GM18502 (cell line): ENCODE measurements around the gene BHLHE40.
"Not testable (repeated sequence)": the region's sequence is repeated elsewhere in the genome, so short reads cannot be mapped to it uniquely, and the experiment has no call there.

Experiments used
- ATAC-seq: cut with Tn5 transposase; IDR thresholded peaks from one replicate; pipeline ENCODE4 v1.9.1; 2021; ENCODE audit warnings: mild to moderate bottlenecking; ENCODE audit not compliant: unreplicated experiment, poor library complexity

The BHLHE40 gene

DNA sequence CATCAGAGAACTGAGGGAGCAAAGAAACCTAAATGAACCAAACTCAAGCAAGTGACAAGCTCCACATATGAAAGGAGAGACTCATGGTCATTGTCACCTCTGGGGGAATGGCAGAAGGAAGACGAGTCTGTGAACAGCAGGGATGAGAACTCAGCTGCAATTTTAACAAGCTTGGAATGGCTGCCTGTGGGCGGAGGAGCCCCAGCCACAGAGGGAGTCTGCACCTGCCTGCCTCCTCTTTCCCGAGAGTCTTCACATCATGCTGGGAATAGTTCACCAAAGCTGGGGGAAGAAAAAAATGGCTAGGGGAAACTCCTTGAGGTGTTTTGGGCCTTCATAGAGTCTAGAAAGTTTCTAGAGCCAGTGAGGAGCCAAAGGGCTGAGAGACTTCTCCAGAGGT is 21.3 kb upstream of the BHLHE40 start:
- no peak for ATAC-seq

GRCh38 chr3:4959180-4959579 is 20.1 kb upstream of the BHLHE40 start:
- no peak for ATAC-seq

- ATAC-seq, result not testable (repeated sequence)
Measured at GRCh38 chr3:4961865-4962264, 17.4 kb upstream of the BHLHE40 start.

DNA sequence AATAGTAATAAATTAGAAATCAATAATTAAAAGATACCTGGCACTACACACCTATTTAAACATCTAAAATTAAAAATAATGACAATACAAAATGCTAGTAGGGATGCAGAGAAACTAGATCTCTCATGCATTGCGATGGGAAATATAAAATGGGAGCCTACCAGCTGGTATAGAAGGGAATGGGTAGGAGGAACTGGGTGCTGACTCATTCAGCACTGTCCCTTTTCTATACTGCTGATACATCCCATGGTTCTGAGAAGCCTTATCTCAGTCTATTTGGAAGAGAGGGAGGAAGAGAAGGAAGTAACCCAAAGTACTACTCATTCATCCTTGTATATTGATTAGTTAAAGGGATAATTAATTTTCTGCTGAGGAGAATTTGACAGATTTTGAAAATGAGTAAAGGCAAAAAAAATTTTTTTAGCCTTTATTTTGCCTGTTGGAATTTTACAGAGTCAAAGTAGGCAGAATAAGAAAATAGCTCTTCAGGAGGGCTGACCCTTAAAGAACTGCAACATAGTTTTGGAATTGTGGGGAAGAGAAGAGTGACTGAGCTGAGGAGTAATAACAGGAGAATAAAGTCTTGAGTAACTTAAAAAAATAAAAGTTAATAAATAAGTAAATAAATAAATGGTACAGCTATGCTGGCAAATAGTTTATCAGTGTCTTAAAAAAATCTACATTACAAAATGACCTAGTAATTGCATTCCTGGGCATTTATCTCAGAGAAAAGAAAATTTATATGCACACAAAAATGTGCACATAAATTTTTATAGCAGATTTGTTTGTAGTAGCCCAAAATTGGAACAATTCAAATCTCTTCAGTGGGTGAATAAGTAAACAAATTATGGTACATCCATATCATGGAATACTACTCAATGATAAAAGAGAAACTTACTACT is 15.3 kb upstream of the BHLHE40 start:
- ATAC-seq, result no peak

DNA sequence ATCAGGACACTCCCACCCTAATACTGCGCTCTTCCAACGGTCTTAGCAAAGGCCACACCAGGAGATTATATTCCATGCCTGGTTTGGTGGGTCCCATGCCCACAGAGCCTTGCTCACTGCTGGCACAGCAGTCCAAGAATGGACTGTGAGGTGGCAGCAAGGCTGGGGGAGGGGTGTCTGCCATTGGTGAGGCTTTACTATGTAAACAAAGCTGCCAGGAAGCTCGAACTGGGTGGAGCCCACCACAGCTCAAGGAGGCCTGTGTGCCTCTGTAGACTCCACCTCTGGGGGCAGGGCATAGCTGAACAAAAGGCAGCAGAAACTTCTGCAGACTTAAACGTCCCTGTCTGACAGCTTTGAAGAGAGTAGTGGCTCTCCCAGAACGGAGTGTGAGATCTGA is 13.2 kb upstream of the BHLHE40 start:
- ATAC-seq, result not testable (repeated sequence)

- ATAC-seq, result not testable (repeated sequence)
Measured at GRCh38 chr3:4967683-4968082, 11.6 kb upstream of the BHLHE40 start.

- not testable (repeated sequence) for ATAC-seq
Measured at GRCh38 chr3:4971437-4971836, 7.8 kb upstream of the BHLHE40 start.

GRCh38 chr3:4971838-4972237 is 7.4 kb upstream of the BHLHE40 start:
- ATAC-seq, result no peak

DNA sequence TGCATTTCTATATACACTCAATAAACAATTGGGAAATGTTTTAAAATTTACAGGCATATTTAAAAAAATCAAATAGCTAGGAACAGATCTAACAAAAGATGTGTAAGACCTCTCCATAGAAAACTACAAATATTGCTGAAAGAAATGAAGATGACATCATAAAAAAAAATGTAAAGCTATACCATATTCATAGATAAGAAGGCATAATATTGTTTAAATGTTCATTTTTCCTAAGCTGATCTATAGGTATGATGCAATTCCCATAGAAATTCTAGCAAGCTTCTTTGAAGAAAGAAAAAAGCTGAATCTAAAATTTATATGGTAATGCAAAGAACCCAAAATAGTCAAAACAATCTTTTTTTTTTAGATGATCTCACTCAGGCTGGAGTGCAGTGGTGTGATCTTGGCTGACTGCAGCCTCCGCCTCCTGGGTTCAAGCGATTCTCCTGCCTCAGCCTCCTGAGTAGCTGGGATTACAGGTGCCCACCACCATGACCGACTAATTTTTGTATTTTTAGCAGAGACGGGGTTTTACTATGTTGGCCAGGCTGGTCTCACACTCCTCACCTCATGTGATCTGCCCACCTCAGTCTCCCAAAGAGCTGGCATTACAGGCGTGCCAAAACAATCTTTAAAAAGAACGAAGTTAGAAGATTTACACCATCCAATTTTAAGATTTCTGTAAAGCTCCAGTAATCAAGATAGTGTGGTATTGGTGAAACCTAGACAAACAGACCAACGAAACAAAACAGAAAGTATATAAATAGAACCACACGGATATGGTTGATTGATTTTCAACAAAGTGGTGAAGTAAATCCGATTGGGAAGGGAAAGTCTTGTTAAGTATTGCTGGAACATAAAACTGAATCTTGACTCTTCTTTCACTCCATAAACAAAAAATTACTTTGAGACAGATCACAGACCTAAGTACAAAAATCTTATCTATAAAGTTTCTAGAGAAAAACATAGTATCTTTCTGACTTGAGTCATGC is 6.3 kb upstream of the BHLHE40 start:
- ATAC-seq, result peak; percentile 33

DNA sequence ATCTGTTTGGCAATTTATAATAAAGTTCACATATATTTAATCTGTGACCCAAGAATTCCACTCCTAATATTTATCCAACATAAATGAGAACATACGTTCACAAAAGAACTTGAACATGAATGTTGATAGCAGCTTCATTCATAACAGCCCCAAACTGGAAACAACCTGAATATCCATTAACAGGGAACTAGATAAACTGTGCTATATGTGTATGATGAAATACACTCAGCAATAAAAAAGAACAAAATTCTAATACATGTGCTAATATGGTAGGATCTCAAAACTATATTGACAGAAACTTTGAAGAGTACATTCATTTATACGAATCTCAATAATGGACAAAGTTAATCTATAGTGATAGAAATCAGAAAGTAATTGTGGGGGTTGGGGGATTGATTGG is 5.1 kb upstream of the BHLHE40 start:
- ATAC-seq, result no peak

- no peak for ATAC-seq
Measured at GRCh38 chr3:4976109-4976508, 3.1 kb upstream of the BHLHE40 start.

DNA sequence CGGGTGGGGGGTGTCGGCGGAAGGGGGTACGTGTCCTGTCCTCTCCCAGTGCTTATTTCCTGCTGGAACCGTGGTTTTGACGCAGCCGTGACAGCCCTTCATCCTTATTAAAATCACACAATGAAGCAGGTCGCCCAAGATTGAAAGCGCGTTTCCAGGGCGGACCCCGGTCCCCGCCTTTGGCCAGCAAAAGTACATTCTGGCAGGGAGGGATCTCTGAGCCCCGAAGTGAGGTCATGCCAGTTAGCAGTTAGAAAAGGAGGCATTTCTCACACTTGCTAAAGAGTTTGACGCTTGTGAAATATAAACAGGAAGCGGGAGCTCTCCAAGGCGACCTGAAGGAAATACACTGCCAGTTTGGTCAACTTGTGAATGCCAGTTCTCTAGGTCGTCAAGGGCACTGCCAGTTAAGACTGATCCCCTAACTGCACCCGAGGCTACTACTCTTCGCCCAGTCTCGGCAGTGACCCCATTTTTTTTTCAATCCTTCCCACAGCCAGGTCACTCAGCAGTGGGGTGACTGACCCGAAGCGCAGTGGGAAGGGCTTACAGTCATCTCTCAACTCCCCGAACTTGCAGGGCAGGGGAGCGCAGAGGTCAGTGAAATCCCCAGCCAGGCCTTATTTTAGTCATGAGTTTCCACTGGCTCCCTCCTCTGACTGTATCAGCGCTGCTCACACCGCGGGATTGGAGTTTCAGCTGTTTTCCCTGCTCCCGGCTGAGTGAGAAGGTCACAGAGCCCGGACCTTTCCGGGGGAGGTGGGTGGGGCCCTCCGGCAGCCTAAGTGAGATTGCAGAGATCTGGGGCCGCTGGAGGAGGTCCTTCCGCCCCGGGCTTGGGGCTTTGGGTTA is 2.0 kb upstream of the BHLHE40 start:
- peak; percentile 41 for ATAC-seq

DNA sequence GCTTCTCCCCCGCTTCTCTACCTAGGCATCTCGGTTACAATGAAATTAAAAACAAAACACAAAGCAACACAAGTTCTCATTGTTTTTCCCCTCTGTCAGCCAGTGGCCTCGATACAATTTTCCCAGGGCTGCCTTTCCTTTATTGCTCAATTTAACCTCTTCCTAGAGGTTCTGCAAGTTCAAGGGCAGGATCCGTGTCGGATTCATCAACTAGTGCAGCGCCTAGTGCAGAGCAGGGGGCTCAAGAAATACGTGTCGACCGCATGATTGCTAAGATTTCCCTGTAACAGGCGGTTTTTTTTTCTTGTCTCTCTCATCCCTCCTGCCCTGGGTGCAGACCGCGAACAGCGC is 1.4 kb upstream of the BHLHE40 start:
- no peak for ATAC-seq

- ATAC-seq, result peak; percentile 46
Measured at GRCh38 chr3:4978204-4978965, 852 bp upstream of the BHLHE40 start.

DNA sequence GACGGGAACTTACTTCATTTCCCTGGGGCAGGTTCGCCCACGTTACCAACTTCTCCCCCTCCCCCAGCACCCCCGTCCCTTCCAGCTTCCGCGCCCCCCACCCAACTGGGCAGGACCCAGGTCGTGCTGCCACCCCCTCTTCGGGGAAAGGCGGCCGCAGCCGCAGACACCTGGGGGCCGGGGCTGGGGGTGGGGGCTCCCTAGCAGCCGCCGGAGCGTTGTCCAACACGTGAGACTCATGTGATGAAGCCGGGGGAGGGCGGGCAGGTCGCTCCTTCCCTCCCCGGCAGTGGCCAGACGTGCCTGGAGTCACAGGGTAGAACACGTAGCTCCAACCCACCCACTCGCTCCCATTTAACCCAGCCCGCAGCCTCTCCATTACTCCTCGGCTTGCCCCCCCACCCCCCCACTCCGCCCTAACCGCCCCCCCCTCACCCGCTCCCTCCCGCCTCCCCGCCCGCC is 240 bp upstream of the BHLHE40 start:
- ATAC-seq, result peak; percentile 49

- peak; percentile 11 for ATAC-seq
Measured at GRCh38 chr3:4980229-4981203, 1.3 kb downstream of the BHLHE40 start.

- ATAC-seq, result no peak
Measured at GRCh38 chr3:4981294-4981664, 2.0 kb downstream of the BHLHE40 start.
